HepG2 (cell line): ENCODE data around the gene PRSS36. TPM values are rescaled to one million over a fixed set of nuclear protein-coding genes. Genes with fewer than 3 reads are reported as not detected.

Source experiments
- ATAC-seq: fragments of 200-7000 bp; cut with Tn5 transposase; 3 replicates; pipeline ENCODE4 v1.9.1; 2020; ENCODE audit warnings: mild to moderate bottlenecking, moderate library complexity
- BruUV-seq: library from RNA; stranded (reverse); fragments of 400-500 nt; replicated peaks from 2 replicates; lab custom pipeline; 2021; lab: Mats Ljungman, UMichigan
- CTCF ChIA-PET: fragments of 300-600 bp; formaldehyde crosslinking; extraction: SDS; loops from one replicate; lab custom pipeline; 2021; ENCODE audit warnings: low total read pairs, inconsistent platforms, low intra/inter-chr PET ratio; lab: Yijun Ruan, JAX
- POLR2A ChIA-PET: fragments of 350-600 bp; sonication (Branson Sonifier 250); formaldehyde crosslinking; loops from one replicate; lab custom pipeline; 2020; ENCODE audit warnings: antibody characterized with exemption, inconsistent platforms; lab: Yijun Ruan, JAX
- DNase-seq: peaks from one replicate; pipeline ENCODE4 v3.0.0-alpha.2; 2015; ENCODE audit warnings: low spot score
- FAIRE-seq: peaks from 3 replicates; lab custom pipeline; 2011; peaks lifted over from hg19 to GRCh38; lab: Jason Lieb, UNC
- H2AFZ ChIP-seq: one replicate; pipeline ENCODE4 v1.6.1; 2011; ENCODE audit warnings: low read length, inconsistent platforms
- H3K27ac ChIP-seq: fragments of 300-600 bp; 3 replicates; pipeline ENCODE4 v1.8.0; 2011; ENCODE audit warnings: mixed run types, mild to moderate bottlenecking, mixed read lengths, low read length, inconsistent platforms; ENCODE audit not compliant: insufficient read depth; ENCODE audit errors: extremely low read length
- H3K27me3 ChIP-seq, 2 experiments: fragments of 200-600 bp in 1 of 2; 2 replicates in 1 of 2; 3 replicates in 1 of 2; pipeline versions ENCODE4 v1.6.0 to v1.8.0; 2011; ENCODE audit warnings: low read length in 2 of 2, mild to moderate bottlenecking in 2 of 2, moderate library complexity in 2 of 2, inconsistent platforms in 1 of 2; ENCODE audit not compliant: insufficient read depth in 2 of 2, control insufficient read depth in 1 of 2
- H3K36me3 ChIP-seq, 2 experiments: fragments of 200-600 bp in 1 of 2; replicated peaks in 1 of 2; 2 replicates in 1 of 2; 3 replicates in 1 of 2; pipeline versions ENCODE4 v1.5.1 to v1.8.0; 2011; ENCODE audit warnings: low read length in 2 of 2, inconsistent platforms in 1 of 2; ENCODE audit not compliant: insufficient read depth in 2 of 2, control insufficient read depth in 1 of 2
- H3K4me1 ChIP-seq: 2 replicates; pipeline ENCODE4 v1.5.1; 2012; ENCODE audit warnings: low read length, inconsistent platforms; ENCODE audit not compliant: insufficient read depth
- H3K4me2 ChIP-seq: 2 replicates; pipeline ENCODE4 v1.6.0; 2011; ENCODE audit warnings: low read depth, low read length, inconsistent platforms
- H3K4me3 ChIP-seq, 3 experiments: fragments of 200-600 bp in 1 of 3; sonication (generic), shearing (Covaris generic) in 1 of 3; replicated peaks in 1 of 3; 2 replicates each; pipeline ENCODE4 v1.5.1; 2011 to 2016; ENCODE audit warnings: low read length in 3 of 3, inconsistent platforms in 2 of 3, low read depth in 2 of 3, mild to moderate bottlenecking in 2 of 3, control low read depth in 1 of 3, mixed read lengths in 1 of 3; ENCODE audit not compliant: insufficient read depth in 1 of 3
- H3K79me2 ChIP-seq: one replicate; pipeline ENCODE4 v1.6.1; 2011; ENCODE audit warnings: low read length, inconsistent platforms; ENCODE audit not compliant: insufficient read depth
- H3K9ac ChIP-seq: 2 replicates; pipeline ENCODE4 v1.6.0; 2011; ENCODE audit warnings: mild to moderate bottlenecking, low read depth, low read length, inconsistent platforms; ENCODE audit not compliant: insufficient read depth
- H3K9me3 ChIP-seq: 2 replicates; pipeline ENCODE4 v1.5.1; 2012; ENCODE audit warnings: mild to moderate bottlenecking, low read length
- H4K20me1 ChIP-seq: 2 replicates; pipeline ENCODE4 v1.6.0; 2011; ENCODE audit warnings: inconsistent platforms, mild to moderate bottlenecking, low read length, moderate library complexity; ENCODE audit not compliant: insufficient read depth
- ATF7 ChIP-seq, 2 experiments: fragments of 450-650 bp in 1 of 2; sonication (generic) in 1 of 2; formaldehyde crosslinking in 1 of 2; IDR thresholded peaks; 2 replicates each; pipeline versions ENCODE4 v1.4.0 to v1.6.1; 2016 to 2020; ENCODE audit warnings: antibody characterized with exemption in 1 of 2, mild to moderate bottlenecking in 1 of 2, missing genetic modification reagents in 1 of 2
- BCL6 ChIP-seq: IDR thresholded peaks from 2 replicates; pipeline ENCODE4 v1.6.1; 2016; ENCODE audit warnings: missing genetic modification reagents, missing compliant biosample characterization
- BHLHE40 ChIP-seq: IDR thresholded peaks from 2 replicates; pipeline ENCODE4 v1.6.1; 2011; ENCODE audit warnings: low read length, improper control_type of control experiment
- CREB1 ChIP-seq, 2 experiments: fragments of 450-650 bp in 1 of 2; IDR thresholded peaks; 2 replicates each; pipeline ENCODE4 v1.6.1; 2016 to 2017; ENCODE audit warnings: control low read depth in 1 of 2, mild to moderate bottlenecking in 1 of 2, missing compliant biosample characterization in 1 of 2, missing genetic modification characterization in 1 of 2
- FOXO1 ChIP-seq: sonication (generic); formaldehyde crosslinking; IDR thresholded peaks from 2 replicates; pipeline ENCODE4 v1.4.0; 2020; ENCODE audit warnings: missing genetic modification reagents
- KLF6 ChIP-seq: IDR thresholded peaks from 2 replicates; pipeline ENCODE4 v1.8.0; 2016; ENCODE audit warnings: missing biosample characterization, missing genetic modification reagents
- MAX ChIP-seq: IDR thresholded peaks from 2 replicates; pipeline ENCODE4 v1.6.1; 2012; ENCODE audit warnings: inconsistent platforms
- MEIS2 ChIP-seq: sonication (generic); formaldehyde crosslinking; IDR thresholded peaks from 2 replicates; pipeline ENCODE4 v1.9.0; 2021; ENCODE audit warnings: mild to moderate bottlenecking, missing genetic modification reagents
- PITX1 ChIP-seq: sonication (generic); formaldehyde crosslinking; IDR thresholded peaks from 2 replicates; pipeline ENCODE4 v1.5.1; 2020; ENCODE audit warnings: mild to moderate bottlenecking, missing genetic modification reagents
- USF2 ChIP-seq, 2 experiments: sonication (generic) in 1 of 2; formaldehyde crosslinking in 1 of 2; IDR thresholded peaks; 2 replicates each; pipeline versions ENCODE4 v1.5.1 to v1.6.1; 2011 to 2020; ENCODE audit warnings: borderline replicate concordance in 1 of 2, low read depth in 1 of 2, low read length in 1 of 2, mild to moderate bottlenecking in 1 of 2, missing genetic modification reagents in 1 of 2, moderate library complexity in 1 of 2
- ZBTB39 ChIP-seq: sonication (generic); formaldehyde crosslinking; IDR thresholded peaks from 2 replicates; pipeline ENCODE4 v1.5.0; 2020; ENCODE audit warnings: missing genetic modification reagents
- ZNF121 ChIP-seq: sonication (generic); formaldehyde crosslinking; IDR thresholded peaks from 2 replicates; pipeline ENCODE4 v1.5.0; 2020; ENCODE audit warnings: mild to moderate bottlenecking, missing genetic modification reagents
- ZNF253 ChIP-seq: sonication (generic); formaldehyde crosslinking; IDR thresholded peaks from 2 replicates; pipeline ENCODE4 v1.8.0; 2022; ENCODE audit warnings: mild to moderate bottlenecking, missing genetic modification reagents, borderline replicate concordance
- ZNF256 ChIP-seq: sonication (generic); formaldehyde crosslinking; conservative IDR thresholded peaks from 2 replicates; pipeline ENCODE4 v1.4.0; 2020; ENCODE audit warnings: missing genetic modification reagents
- ZNF598 ChIP-seq: sonication (generic); formaldehyde crosslinking; IDR thresholded peaks from 2 replicates; pipeline ENCODE4 v1.5.1; 2020; ENCODE audit warnings: mild to moderate bottlenecking, missing genetic modification reagents, borderline replicate concordance
- WGBS: methylation state at CpG from one replicate; pipeline ENCODE4 v1.1.6; 2017; ENCODE audit warnings: low lambda C conversion rate; 5-methylcytosine and 5-hydroxymethylcytosine counted together
- in situ Hi-C: cut with HindIII; loops from 2 replicates; pipeline ENCODE4 v1.10.0; 2017; ENCODE audit warnings: low pct_unique_long_range_greater_than_20kb; ENCODE audit not compliant: extremely low pct_ligation_motif_present
- intact Hi-C: fragments of 100-400 bp; cut with micrococcal nuclease; formaldehyde crosslinking; loops from one replicate; pipeline ENCODE4 v1.10.0; 2022; ENCODE audit not compliant: unreplicated experiment
- polyA plus RNA-seq, 8 experiments: library from polyadenylated mRNA; depleted of rRNA in 3 of 8; stranded (reverse) in 7 of 8; unstranded in 1 of 8; fragments of >200 nt; fragmentation: Illumina TruSeq in 4 of 8; extraction: Trizol in 4 of 8; gene quantifications; 2 replicates each; pipeline versions ENCODE4 v1.2.1 to v1.2.3, GENCODE V29; 2011 to 2016; ENCODE audit warnings: low read depth in 4 of 8, missing spikeins in 1 of 8, mixed read lengths in 1 of 8; ENCODE audit not compliant: insufficient read depth in 1 of 8
- total RNA-seq, 5 experiments: library from RNA; depleted of rRNA; stranded (reverse); fragments of >200 nt; fragmentation: Illumina TruSeq; extraction: Trizol; gene quantifications; 2 replicates each; pipeline ENCODE4 v1.2.3, GENCODE V29; 2016; ENCODE audit warnings: low read depth in 1 of 5

Gene PRSS36
- total and polyA plus RNA-seq, 2 of the 13 experiments (the other 11 are each of a cell fraction or from before 2014, with no cell fraction given), result 1.5 to 2.1 TPM

GRCh38 chr16:31134625-31135534, 15.0 kb downstream of the PRSS36 start:
- BruUV-seq, result TSS peak; percentile 43
- TF ChIP-seq ZNF598 (CRISPR knock-in tag), result 0 out of 2 replicates have a peak, but pooled peaks have one; percentile 21
- TF ChIP-seq ZNF121 (CRISPR knock-in tag), result 0 out of 2 replicates have a peak, but pooled peaks have one; percentile 10
- TF ChIP-seq ATF7 (IDR thresholded peaks at IDR 0.05), result no peak
- no peak for TF ChIP-seq ATF7 (CRISPR knock-in tag; IDR thresholded peaks at IDR 0.05)
- peak; percentile 82 for TF ChIP-seq BCL6
- TF ChIP-seq ZBTB39 (CRISPR knock-in tag), result peak; percentile 44; the same call in 1 of the 2 replicates
- TF ChIP-seq KLF6 (CRISPR knock-in tag), result 0 out of 2 replicates have a peak, but pooled peaks have one; percentile 25
- TF ChIP-seq FOXO1, result no peak
- TF ChIP-seq BHLHE40, result peak; percentile 87
- 0 out of 2 replicates have a peak, but pooled peaks have one; percentile 23 for TF ChIP-seq CREB1 (IDR thresholded peaks at IDR 0.05)
- TF ChIP-seq CREB1 (CRISPR knock-in tag; IDR thresholded peaks at IDR 0.05), result no peak
- no peak for TF ChIP-seq MEIS2 (CRISPR knock-in tag)
- TF ChIP-seq USF2 (IDR thresholded peaks at IDR 0.05; ENCODE audit: low read depth, low read length), result peak; percentile 77
- TF ChIP-seq USF2 (CRISPR knock-in tag; IDR thresholded peaks at IDR 0.05; ENCODE audit: borderline replicate concordance), result peak; percentile 80; the same call in 1 of the 2 replicates
- no peak for TF ChIP-seq PITX1 (CRISPR knock-in tag)
- 0 out of 2 replicates have a peak, but pooled peaks have one; percentile 15 for TF ChIP-seq MAX
- TF ChIP-seq ZNF253 (CRISPR knock-in tag), result 0 out of 2 replicates have a peak, but pooled peaks have one; percentile 43
- TF ChIP-seq ZNF256 (CRISPR knock-in tag), result 0 out of 2 replicates have a peak, but pooled peaks have one; percentile 58

More at GRCh38 chr16:31134625-31135534, 15.0 kb downstream of the PRSS36 start:
- Histone ChIP-seq H3K79me2 (no peaks in the 10 kb centered on the region), H3K4me3 (peak overlapping the region; percentile 35 to 69 (median 40)), H2AFZ (no peak overlapping the region), H3K27ac (no peak overlapping the region), H4K20me1 (no peaks in the 10 kb centered on the region), H3K27me3 (peaks cover 2 to 3% of the 10 kb centered on the region in 2 experiments; a peak in 2 of 5 replicates), H3K4me1 (peaks cover 48% of the 10 kb centered on the region), H3K4me2 (peak overlapping the region; percentile 77), H3K36me3 (peaks cover 4 to 6% of the 10 kb centered on the region in 2 experiments; a peak in 4 of 5 replicates), H3K9ac (peak overlapping the region; percentile 25), H3K9me3 (no peaks in the 10 kb centered on the region)
- ChIA-PET POLR2A (interaction anchor here (1.0 to 11.4 kb wide), 7 partner anchors 14 to 378 kb away, joined by 3 to 275 read pairs (median 3); partner anchors contain the start of genes HSD3B7, KAT8 and ZNF668), CTCF (no interaction called here)
- intact Hi-C loops, result no loop called here
- FAIRE-seq (peak; percentile 60), DNase-seq (no peak), ATAC-seq (peak; percentile 37)
- in situ Hi-C loops, result no loop called here
- 31% methylated on average over 13 of the region's 18 CpGs for WGBS
